Medulla oblongata (tissue), 1 donor: Measurements from ENCODE around the gene FLT3.
A peak's percentile ranks its signal among the peaks of the same experiment; 100 is the strongest.
"Not testable (repeated sequence)": the region's sequence is repeated elsewhere in the genome, so short reads cannot be mapped to it uniquely, and the experiment has no call there.

Experiments used
- DNase-seq: peaks from one replicate; pipeline ENCODE4 v3.0.0-alpha.2; 2015; ENCODE audit errors: extremely low spot score

FLT3 gene

GRCh38 chr13:28099396-28100149 lies 803 bp downstream of the FLT3 start:
- no peak for DNase-seq

DNA sequence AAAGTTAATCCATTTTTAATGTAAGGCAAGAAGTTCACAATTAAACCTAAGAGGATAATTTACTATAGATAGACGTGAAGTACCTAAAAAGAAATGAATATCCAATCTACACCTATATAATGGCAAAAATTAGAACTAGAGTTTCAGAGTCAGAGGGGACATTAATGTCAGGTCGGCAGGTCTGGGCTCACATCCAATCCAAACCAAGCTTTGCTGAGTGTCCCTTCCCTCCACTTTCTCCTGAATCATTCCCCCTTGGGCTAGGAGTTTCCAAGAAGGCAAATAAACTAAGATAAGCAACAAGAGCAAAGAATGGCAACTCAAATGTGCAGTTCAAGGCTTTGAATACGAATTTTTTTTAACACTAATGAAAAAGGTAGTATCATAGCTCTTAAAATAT lies 2.9 kb downstream of the FLT3 start:
- no peak for DNase-seq

- no peak for DNase-seq
These were observed 6.1 kb downstream of the FLT3 start for GRCh38 chr13:28094306-28094705.

GRCh38 chr13:28093881-28094280 lies 6.5 kb downstream of the FLT3 start:
- DNase-seq, result no peak

DNA sequence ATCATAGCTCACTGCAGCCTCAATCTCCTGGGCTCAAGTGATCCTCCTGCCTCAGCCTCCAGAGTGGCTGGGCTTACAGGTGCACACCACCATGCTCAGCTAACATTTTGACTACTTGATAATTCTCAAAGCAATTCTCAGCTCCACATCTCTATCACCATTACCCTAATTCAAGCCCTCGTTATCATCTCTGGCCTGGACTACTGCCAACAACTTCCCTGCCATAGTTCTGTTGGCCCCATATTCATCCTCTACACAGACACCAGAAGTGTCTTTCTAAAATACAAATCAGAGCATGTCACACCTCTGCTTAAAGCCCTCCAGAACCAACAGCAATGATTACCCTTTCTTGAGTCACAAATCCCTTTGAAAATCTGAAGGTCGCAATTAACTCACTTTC lies 7.9 kb downstream of the FLT3 start:
- DNase-seq, result no peak

- DNase-seq, result no peak
These were observed 11.3 kb downstream of the FLT3 start for GRCh38 chr13:28089065-28089464.

DNA sequence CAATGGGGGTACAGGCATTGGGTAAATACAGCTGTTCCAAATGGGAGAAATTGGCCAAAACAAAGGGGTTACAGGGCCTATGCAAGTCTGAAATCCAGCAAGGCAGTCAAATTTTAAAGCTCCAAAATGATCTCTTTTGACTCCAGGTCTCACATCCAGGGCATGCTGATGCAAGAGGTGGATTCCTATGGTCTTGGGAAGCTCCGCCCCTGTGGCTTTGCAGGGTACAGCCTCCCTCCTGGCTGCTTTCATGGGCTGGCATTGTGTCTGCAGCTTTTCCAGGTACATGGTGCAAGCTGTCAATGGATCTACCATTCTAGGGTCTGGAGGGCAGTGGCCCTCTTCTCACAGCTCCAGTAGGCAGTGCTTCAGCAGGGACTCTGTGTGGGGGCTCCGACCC lies 22.6 kb downstream of the FLT3 start:
- not testable (repeated sequence) for DNase-seq

DNA sequence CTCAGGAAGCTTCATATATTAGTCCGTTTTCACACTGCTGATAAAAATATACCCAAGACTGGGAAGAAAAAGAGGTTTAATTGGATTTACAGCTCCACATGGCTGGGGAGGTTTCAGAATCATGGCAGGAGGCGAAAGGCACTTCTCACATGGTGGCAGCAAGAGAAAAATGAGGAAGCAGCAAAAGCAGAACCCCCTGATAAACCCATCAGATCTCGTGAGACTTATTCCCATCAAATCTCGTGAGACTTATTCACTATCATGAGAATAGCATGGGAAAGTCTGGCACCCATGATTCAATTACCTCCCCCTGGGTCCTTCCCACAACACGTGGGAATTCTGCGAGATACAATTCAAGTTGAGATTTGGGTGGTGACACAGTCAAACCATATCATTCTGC lies 23.1 kb downstream of the FLT3 start:
- DNase-seq, result no peak

DNA sequence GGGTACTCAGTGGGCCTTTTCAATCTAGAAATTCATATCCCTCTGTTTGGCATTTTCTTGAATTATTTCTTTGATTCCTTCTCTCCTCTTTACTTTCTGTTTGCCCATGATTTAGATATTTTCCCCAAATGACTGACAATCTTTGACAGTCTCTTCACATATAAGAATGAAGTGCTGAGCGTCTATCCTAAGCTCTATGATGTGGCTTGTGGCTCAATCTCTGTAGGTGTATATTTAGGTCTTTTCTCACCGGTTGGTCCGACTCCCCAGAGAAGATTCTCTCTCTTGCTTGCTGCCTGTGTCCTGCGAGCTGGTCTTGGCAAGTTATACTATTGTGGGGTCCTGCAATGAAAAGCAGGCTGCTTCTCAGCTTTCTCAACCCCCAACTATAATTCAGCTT lies 29.0 kb downstream of the FLT3 start:
- DNase-seq, result no peak

DNA sequence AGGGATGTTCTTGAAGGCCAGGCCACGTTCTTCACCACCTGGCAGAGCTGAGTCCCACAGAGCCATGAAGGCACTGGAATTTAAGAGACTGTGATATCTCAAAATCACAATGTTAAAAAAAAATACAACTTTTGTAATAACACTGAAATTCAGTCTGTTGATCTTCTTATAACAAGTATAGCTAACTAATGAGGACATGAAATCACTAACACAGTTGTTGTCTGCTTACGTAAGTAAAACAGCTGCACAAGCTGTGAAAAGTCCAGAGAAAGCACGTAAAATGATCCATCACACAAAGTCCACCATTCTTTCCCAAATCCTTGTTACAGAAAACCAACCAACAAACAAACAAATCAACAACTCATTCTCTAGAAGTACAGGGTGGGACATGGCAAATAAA lies 32.9 kb downstream of the FLT3 start:
- DNase-seq, result no peak

DNA sequence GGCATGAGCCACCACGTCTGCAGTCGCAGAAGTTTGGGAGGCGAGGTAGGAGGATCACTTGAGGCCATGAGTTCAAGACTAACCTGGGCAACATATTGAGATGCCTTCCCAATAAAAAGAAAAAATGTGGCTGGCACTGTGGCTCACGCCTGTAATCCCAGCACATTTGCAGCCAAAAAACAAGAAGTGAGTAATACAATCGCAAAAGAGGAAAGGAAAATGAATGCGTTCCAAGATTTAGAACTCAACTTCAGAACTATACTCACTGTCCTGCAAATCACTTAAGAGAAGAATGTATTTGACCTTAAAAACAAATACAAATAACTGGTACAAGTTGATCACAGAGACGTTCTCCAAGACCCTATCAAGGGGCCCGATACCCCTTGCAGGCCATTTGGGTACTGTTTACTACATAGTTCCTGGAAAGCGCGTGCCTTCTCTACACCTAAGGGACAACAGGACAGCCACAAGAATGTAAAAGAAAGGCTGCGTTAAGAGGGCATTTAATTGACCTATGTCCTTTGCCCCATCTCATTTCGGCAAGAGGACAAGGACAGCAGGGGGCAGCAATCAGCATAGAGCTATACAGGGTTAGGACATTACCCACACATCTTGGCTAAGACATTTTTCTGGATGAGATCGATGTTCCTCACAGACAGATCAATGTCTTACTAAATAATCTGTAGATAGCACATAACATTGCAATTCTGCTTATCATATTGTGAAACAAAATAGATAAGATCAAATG lies 41.3 kb downstream of the FLT3 start:
- DNase-seq, result peak; percentile 14

DNA sequence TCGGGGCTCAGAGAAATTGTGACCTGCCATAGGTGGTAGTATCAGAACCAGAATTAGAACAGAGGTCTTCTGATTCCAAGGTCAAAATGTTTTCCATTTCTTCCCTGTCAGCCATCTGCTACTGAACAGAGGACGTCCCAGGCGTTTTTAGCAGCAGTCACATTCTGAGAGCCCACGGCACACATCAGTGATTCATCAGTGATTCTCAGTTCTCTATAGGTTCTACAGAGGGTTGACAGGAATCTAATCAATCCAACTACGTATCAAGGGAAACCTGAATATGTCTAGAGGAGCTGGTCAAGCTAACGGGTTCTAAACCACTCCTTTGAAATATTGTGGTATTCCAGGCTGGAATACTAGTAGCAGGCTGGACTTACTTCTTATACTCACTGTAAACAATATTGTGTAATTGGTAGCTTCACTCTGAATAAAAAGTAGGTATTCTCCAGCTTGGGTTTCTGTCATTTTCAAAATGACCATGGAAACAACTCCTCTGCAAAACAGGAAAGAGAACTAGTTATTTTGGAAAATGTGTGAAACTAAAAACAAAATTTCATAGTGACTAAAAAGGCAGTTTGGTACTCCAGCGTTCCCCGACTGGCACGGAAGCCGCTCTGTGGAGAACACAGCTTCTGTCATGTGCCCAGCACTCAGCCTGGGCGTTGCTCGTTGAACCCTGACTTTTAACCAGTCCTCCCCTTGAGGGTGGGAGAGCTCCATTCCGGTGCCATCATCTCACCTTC lies 43.2 kb downstream of the FLT3 start:
- DNase-seq, result no peak

DNA sequence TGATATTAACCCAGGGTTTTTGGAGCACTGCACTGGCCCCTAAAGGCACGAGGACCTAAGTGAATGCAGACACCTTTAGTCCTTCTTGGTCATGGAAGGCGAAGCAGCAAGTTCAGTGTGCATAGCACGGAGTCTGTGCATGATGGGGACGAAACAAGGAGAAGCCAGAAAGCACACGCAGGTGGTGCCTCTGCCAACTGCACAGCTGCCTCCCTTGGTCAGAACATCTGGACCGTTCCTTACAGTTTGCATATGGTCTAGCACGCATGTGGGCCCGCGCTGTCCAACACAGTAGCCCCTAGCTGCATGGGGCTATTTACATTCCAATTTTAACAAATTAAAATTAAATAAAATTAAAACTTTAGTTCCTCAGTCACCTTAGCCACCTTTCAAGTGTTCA lies 44.0 kb downstream of the FLT3 start:
- no peak for DNase-seq

GRCh38 chr13:28055357-28055756 lies 45.0 kb downstream of the FLT3 start:
- DNase-seq, result no peak

DNA sequence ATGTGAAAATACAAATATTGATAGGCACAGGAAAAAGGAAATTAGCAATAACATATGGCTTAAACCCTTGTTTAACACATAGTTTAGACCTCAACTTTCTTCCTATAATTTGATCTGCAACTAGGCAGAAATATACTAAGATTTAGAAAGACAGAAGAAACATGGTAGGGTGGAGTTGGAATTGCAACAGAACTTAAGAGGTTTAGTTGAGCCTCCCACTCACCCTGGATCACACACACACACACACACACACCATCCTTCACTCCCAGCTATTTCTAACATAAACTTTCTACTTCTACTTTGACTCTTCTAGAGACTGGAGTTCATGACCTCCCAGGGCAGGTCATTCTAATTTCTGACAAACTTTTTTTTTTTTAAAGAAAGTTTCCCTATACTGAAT lies 47.4 kb downstream of the FLT3 start:
- DNase-seq, result no peak

DNA sequence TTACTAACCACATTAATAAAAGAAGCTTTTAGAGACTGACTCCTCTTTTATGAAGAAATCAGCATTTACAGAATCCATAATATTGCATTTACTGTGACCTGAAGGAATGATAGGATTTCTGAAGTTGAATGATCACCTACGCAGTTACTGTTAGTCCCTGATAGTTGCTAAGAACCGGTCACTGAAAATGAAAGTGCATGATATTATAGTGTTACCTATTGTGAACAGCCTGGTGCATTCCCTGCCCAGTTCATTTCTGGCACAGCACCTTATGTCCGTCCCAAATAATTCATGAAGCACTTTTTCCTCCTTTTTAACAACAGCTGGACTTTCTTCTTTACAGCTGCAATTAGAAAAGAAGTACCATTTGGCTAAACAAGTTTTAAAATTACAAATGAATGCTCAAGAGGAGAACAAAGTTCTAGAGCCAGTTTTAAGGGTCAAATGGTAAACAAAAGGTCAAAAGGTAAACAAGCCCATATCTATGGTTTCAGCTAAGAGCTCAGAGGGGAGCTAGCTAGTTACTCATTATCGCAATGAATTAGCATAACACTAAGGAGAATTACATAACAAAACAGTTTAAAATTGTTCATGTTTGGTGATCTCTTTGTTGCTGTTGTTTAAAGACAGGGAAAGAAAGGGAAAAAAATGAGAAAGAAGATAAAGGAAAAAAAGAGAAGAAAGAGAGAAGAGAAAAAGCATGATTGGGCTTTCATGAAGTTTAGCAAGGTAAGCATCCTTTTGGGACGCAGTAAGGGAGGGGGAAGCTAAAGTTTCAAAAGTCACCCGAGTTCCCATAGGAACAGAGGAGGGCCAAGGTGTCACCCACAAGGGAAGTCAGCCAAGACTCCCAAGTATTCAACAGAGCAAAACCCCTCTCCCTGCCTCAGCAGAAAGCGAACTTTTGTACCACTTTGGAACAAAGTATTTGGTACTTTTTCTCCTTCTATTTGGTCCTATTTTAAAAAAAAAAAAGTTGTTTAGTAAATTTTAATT lies 50.2 kb downstream of the FLT3 start:
- no peak for DNase-seq

DNA sequence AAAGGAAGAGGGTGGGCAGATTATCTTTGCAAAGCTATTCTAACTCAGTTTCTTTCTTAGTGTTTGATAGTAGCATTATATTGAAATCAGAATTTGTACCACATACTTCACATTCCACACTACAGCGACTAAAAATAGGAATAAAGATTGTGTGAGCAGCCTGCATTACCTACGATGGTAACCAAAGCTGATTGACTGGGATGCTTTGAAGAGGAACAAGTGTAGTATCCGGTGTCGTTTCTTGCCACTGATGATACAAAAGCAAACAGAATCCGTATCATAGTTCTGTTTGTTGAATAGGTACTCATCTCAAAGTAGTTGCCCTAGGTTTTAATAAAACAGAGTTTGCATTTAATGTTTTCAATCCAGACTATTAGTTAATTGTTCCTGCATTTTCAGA lies 51.2 kb downstream of the FLT3 start:
- no peak for DNase-seq

- no peak for DNase-seq
These were observed 51.6 kb downstream of the FLT3 start for GRCh38 chr13:28048768-28049167.

GRCh38 chr13:28047757-28048388 lies 52.5 kb downstream of the FLT3 start:
- peak; percentile 27 for DNase-seq

DNA sequence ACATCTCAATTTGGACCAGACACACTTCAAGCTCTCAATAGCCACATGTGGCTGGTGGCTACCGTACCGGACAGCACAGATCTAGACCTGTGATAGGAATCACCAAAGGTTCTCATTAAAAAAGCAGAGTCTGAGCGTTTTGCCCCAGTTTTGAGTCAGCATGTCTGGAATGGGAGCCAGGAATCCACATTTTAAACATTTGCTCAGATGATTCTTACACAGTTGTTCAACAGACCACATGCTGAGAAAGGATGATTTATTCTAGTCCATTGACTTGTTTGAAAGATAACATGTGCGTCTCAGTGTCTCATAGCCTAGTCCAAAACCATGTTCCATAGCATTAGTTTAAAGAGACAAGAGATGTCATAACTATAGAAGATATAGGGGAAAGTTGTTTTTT lies 53.4 kb downstream of the FLT3 start:
- no peak for DNase-seq

DNA sequence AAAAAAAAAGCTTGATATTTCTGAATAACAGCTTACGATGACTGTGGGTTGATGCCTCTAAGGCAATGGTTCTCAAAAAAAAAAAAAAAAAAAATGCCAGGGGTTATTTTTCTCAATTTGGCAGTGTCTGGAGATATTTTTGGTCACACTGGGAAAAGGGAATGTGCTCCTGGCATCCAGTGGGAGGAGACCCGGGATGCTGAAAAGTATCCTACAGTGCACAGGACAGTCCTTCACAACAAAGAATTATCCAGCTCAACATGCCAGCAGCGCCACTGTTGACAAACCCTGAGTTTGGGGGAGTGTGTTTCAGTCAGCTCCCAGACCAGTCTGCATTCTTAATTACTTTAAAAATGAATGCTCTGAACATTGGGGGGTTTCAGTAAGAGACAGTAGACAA lies 54.5 kb downstream of the FLT3 start:
- no peak for DNase-seq
